Stomach (tissue), 9 donors: Measurements from ENCODE around the gene PTTG2. TPM values are rescaled to one million over a fixed set of nuclear protein-coding genes. Genes with fewer than 3 reads are reported as not detected.

ENCODE experiments used
- DNase-seq, 2 donors: peaks; one replicate each; pipeline versions ENCODE4 v3.0.0 to v3.0.0-alpha.2; 2013 to 2019
- H3K27ac ChIP-seq, 5 donors: fragments of 200-600 bp in 4 of 5; sonication (generic) in 4 of 5; one replicate each; pipeline ENCODE4 v1.5.1; 2013 to 2019; ENCODE audit warnings: mild to moderate bottlenecking in 1 of 5, moderate library complexity in 1 of 5
- H3K27me3 ChIP-seq, 3 donors: fragments of 200-600 bp; sonication (generic); one replicate each; pipeline ENCODE4 v1.5.1; 2017 to 2019; ENCODE audit warnings: mixed run types in 1 of 3
- H3K36me3 ChIP-seq, 4 donors: fragments of 200-600 bp; sonication (generic); 1 replicate in 3 of 4; 2 replicates in 1 of 4; pipeline ENCODE4 v1.5.1; 2016 to 2019
- H3K4me1 ChIP-seq, 4 donors: fragments of 200-600 bp; sonication (generic); one replicate each; pipeline ENCODE4 v1.5.1; 2016 to 2019
- H3K4me3 ChIP-seq, 4 donors: fragments of 200-600 bp; sonication (generic) in 3 of 4; one replicate each; pipeline ENCODE4 v1.5.1; 2016 to 2019; ENCODE audit warnings: mild to moderate bottlenecking in 1 of 4
- H3K9me3 ChIP-seq, 4 donors: fragments of 200-600 bp; sonication (generic); one replicate each; pipeline ENCODE4 v1.5.1; 2016 to 2019
- CTCF ChIP-seq, 7 experiments: fragments of 450-650 bp in 4 of 7; fragments of 200-600 bp in 3 of 7; sonication (generic) in 3 of 7; IDR thresholded peaks; one replicate each; pipeline ENCODE4 v1.5.1; 2016 to 2019; ENCODE audit warnings: antibody characterized with exemption in 7 of 7, control low read depth in 2 of 7, mild to moderate bottlenecking in 1 of 7
- EP300 ChIP-seq: sonication (generic); formaldehyde crosslinking; IDR thresholded peaks from one replicate; pipeline ENCODE4 v1.6.1; 2017; ENCODE audit warnings: antibody characterized with exemption
- POLR2A ChIP-seq, 4 donors: fragments of 450-650 bp; IDR thresholded peaks; one replicate each; pipeline ENCODE4 v1.6.1; 2016; ENCODE audit warnings: antibody characterized with exemption in 4 of 4, control low read depth in 2 of 4, mild to moderate bottlenecking in 1 of 4, moderate library complexity in 1 of 4
- POLR2AphosphoS5 ChIP-seq, 3 donors: sonication (generic); formaldehyde crosslinking; IDR thresholded peaks; one replicate each; pipeline ENCODE4 v1.6.1; 2016; ENCODE audit warnings: antibody characterized with exemption in 3 of 3
- WGBS, 5 donors: extraction: QIAGEN DNeasy Blood & Tissue Kit in 3 of 5; methylation state at CpG; one replicate each; pipeline versions ENCODE4 v1.1.5 to v1.1.7; 2013 to 2018; 5-methylcytosine and 5-hydroxymethylcytosine counted together
- intact Hi-C: fragments of 100-400 bp; cut with DNase I; formaldehyde crosslinking; loops from one replicate; pipeline ENCODE4 v1.15.1; 2023; ENCODE audit warnings: low total_unique reads
- polyA plus RNA-seq, 3 donors: library from polyadenylated mRNA; stranded (reverse); fragments of 200-250 nt; gene quantifications; one replicate each; pipeline ENCODE4 v1.2.3, GENCODE V29; 2013
- total RNA-seq, 5 donors: library from RNA; depleted of rRNA; stranded (reverse); fragments of >200 nt; gene quantifications; one replicate each; pipeline versions ENCODE4 v1.1.0 to v1.2.3, GENCODE V29; 2014 to 2016
- donor health status: healthy with polysubstance abuse.
- donor health status: Bipolar disorder and iron deficiency.
- donor health status: healthy.

Gene PTTG2
- total and polyA plus RNA-seq, 8 donors, result 1.8 to 2.9 TPM; not detected in 6

DNA sequence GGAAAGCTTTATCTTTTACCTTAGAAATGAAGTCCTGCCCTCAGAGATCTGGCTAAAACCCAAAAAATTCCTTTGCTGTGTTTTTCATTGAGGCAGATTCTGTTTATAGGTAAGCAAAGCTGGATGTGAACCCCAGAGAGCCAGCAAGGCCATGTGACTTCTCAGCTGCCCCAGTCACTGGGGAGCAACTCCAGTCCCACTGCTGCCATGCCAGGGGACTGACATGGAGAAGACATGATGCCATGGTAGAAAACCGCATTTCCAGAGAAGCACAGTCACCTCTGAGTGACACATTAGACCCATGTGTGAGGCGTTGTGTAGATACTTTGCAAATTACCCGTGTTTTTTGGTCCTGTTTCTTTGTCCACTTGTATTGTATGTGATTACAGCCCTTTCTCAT, 45.4 kb downstream of the PTTG2 start:
- H3K9me3 ChIP-seq, result no peaks in the 10 kb centered on the region
- H3K4me1 ChIP-seq, result peaks cover 10 to 73% (median 43%) of the 10 kb centered on the region in 4 donors
- TF ChIP-seq CTCF (IDR thresholded peaks at IDR 0.05) (no peak), POLR2A (IDR thresholded peaks at IDR 0.05) (no peak), POLR2AphosphoS5 (IDR thresholded peaks at IDR 0.05) (no peak), EP300 (no peak)
- DNase-seq, result no peak
- no peaks in the 10 kb centered on the region for H3K36me3 ChIP-seq
- peak overlapping the region in 2 of 5 donors; percentile 22 to 61 for H3K27ac ChIP-seq
- no peaks in the 10 kb centered on the region for H3K27me3 ChIP-seq
- intact Hi-C loops, result no loop called here
- WGBS, 5 donors, result 65 to 84% (median 69%) methylated on average over 3 of the region's 3 CpGs
- no peak overlapping the region for H3K4me3 ChIP-seq

- WGBS, 5 donors, result 73 to 79% (median 76%) methylated on average over 5 of the region's 5 CpGs
- DNase-seq, result no peak
- H3K36me3 ChIP-seq, result no peaks in the 10 kb centered on the region
- no peaks in the 10 kb centered on the region for H3K9me3 ChIP-seq
- TF ChIP-seq EP300 (no peak), POLR2A (IDR thresholded peaks at IDR 0.05) (no peak), POLR2AphosphoS5 (IDR thresholded peaks at IDR 0.05) (no peak), CTCF (IDR thresholded peaks at IDR 0.05) (no peak)
- H3K4me1 ChIP-seq, result peaks cover 10 to 66% (median 41%) of the 10 kb centered on the region in 4 donors
- no peak overlapping the region for H3K27ac ChIP-seq
- no peaks in the 10 kb centered on the region for H3K27me3 ChIP-seq
- intact Hi-C loops, result no loop called here
- no peak overlapping the region for H3K4me3 ChIP-seq
Measured at GRCh38 chr4:38007645-38008044, 47.4 kb downstream of the PTTG2 start.

DNA sequence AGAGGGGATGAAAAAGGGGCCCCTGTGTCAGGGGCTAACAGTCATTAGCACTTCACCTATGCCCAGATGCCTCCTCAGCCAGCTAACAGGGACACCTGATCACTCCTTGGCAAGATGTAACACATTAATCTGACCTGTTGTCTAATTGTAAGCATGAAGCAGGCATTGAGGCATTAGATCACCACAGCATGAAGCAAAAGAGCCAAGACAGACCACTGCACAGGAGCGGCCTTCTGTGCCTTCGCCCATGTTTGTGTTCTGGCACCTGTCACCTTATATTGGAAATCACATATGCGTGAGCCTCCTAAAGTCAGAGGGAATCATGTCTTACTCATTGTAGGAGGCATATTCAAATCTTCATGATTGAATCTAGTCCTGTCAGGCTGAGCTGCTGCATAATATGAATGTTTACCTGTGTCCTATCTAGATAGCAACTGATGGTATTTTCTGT, 48.4 kb downstream of the PTTG2 start:
- H3K27ac ChIP-seq, result no peak overlapping the region
- intact Hi-C loops, result no loop called here
- WGBS, 5 donors, result 74 to 93% (median 89%) methylated on average over 3 of the region's 3 CpGs
- DNase-seq, result no peak
- H3K27me3 ChIP-seq, result no peaks in the 10 kb centered on the region
- H3K36me3 ChIP-seq, result no peaks in the 10 kb centered on the region
- peaks cover 10 to 64% (median 38%) of the 10 kb centered on the region in 4 donors for H3K4me1 ChIP-seq
- H3K9me3 ChIP-seq, result no peaks in the 10 kb centered on the region
- H3K4me3 ChIP-seq, result no peak overlapping the region
- no peak for TF ChIP-seq EP300
- no peak for TF ChIP-seq POLR2A (IDR thresholded peaks at IDR 0.05)
- no peak for TF ChIP-seq POLR2AphosphoS5 (IDR thresholded peaks at IDR 0.05)
- TF ChIP-seq CTCF (IDR thresholded peaks at IDR 0.05), result no peak

GRCh38 chr4:38009421-38009820, 49.2 kb downstream of the PTTG2 start:
- intact Hi-C loops, result no loop called here
- H3K27ac ChIP-seq, result peak overlapping the region in 2 of 5 donors; percentile 57 to 72
- H3K4me3 ChIP-seq, result no peak overlapping the region
- peaks cover 16 to 63% (median 38%) of the 10 kb centered on the region in 4 donors for H3K4me1 ChIP-seq
- no peak for DNase-seq
- H3K9me3 ChIP-seq, result no peaks in the 10 kb centered on the region
- peaks cover 0 to 4% (median under 1%) of the 10 kb centered on the region in 4 donors for H3K36me3 ChIP-seq
- no peaks in the 10 kb centered on the region for H3K27me3 ChIP-seq
- TF ChIP-seq CTCF (IDR thresholded peaks at IDR 0.05), result no peak
- TF ChIP-seq EP300, result no peak
- TF ChIP-seq POLR2AphosphoS5 (IDR thresholded peaks at IDR 0.05), result no peak
- TF ChIP-seq POLR2A (IDR thresholded peaks at IDR 0.05), result no peak
